Breast epithelium (tissue), 3 donors: ENCODE results near the gene DTNA.

Experiments
- CTCF ChIP-seq, 3 donors: fragments of 450-650 bp; IDR thresholded peaks; one replicate each; pipeline ENCODE4 v1.5.1; 2016 to 2017; ENCODE audit warnings: antibody characterized with exemption in 3 of 3, mild to moderate bottlenecking in 3 of 3, moderate library complexity in 3 of 3
- POLR2AphosphoS5 ChIP-seq, 3 donors: sonication (generic); formaldehyde crosslinking; IDR thresholded peaks; one replicate each; pipeline ENCODE4 v1.6.1; 2017; ENCODE audit warnings: antibody characterized with exemption in 3 of 3

GRCh38 chr18:34918856-34919255 is 208.8 kb downstream of the DTNA start:
- no peak for TF ChIP-seq CTCF (IDR thresholded peaks at IDR 0.05)
- no peak for TF ChIP-seq POLR2AphosphoS5 (IDR thresholded peaks at IDR 0.05)
